HL-60/S4 treated with retinoic acid at 250 ng/mL for 4 days and 3 days (cell line): ENCODE measurements around the gene CD244.
"Not testable (repeated sequence)": the region's sequence is repeated elsewhere in the genome, so short reads cannot be mapped to it uniquely, and the experiment has no call there.

Experiments
- in situ Hi-C: fragments of 300-500 bp; cut with MboI; formaldehyde crosslinking; loops from 2 replicates; pipeline ENCODE4 v1.7.0; 2022; ENCODE audit warnings: low sequenced_read_pairs

The CD244 gene, protein sequence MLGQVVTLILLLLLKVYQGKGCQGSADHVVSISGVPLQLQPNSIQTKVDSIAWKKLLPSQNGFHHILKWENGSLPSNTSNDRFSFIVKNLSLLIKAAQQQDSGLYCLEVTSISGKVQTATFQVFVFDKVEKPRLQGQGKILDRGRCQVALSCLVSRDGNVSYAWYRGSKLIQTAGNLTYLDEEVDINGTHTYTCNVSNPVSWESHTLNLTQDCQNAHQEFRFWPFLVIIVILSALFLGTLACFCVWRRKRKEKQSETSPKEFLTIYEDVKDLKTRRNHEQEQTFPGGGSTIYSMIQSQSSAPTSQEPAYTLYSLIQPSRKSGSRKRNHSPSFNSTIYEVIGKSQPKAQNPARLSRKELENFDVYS

GRCh38 chr1:160862203-160863060, at the start of gene CD244:
Gene CD244, minus strand, starts transcription at chr1:160862887. Its CDS starts 210 bp downstream, at chr1:160862677.
- in situ Hi-C loops = no loop called here

GRCh38 chr1:160911925-160912324, 49.2 kb upstream of the CD244 start:
- in situ Hi-C loops = no loop called here

GRCh38 chr1:160911441-160911840, 48.8 kb upstream of the CD244 start:
- in situ Hi-C loops = no loop called here

DNA sequence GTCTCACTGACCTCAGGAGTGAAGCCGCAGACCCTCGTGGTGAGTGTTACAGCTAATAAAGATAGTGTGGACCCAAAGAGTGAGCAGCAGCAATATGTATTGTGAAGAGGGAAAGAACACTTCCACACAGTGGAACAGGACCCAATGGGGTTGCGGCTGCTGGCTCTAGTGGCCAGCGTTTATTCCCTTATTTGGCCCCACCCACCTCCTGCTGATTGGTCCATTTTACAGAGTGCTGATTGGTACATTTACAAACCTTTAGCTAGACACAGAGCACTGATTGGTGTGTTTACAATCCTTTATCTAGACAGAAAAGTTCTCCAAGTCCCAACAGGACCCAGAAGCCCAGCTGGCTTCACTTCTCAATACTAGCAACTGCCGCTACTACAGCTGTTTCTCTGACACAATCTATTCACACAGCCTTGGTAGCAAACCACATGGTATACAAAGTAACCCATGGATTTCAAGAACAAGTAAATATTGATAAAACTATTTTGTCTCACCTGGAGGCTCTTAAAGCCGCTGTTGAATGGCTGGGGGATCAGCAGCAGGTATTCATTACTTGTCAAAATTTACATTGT, 47.6 kb upstream of the CD244 start:
- in situ Hi-C loops = no loop called here

DNA sequence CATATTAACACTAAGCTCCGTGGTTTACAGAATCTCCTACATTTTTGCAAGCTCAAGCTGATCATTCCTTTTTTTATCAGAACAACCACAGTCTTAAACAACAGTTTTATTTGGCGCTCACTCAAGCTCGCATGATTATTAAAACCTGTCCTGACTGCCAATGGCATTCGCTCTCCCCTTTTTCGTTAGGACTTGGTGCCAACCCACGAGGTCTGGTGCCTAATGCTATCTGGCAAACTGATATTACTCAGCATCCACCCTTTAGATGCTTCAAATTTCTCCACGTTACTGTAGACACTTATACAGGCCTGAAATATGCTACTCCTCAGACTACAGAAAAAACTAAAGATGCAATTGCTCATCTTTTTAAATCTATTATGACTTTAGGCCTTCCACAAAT, 45.3 kb upstream of the CD244 start:
- in situ Hi-C loops = no loop called here

DNA sequence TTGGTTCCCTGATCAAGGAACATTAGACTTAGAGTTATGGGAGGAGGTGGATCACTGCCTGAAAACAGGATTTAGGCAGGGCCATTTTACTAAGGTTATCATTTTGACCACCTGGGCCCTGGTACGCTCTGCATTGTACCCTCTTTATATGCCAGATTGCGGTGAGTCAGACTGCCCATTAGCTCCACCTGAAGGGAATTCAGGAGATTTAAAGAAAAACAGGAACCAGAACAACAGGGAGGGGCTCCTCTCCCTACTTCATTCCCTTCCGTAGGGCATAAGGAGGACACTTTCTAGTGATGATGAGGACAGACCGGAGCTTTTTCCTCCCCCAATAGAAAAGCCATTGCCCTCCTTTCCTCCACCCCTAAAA, 42.9 kb upstream of the CD244 start:
- in situ Hi-C loops = no loop called here

- in situ Hi-C loops = no loop called here
These were observed 42.3 kb upstream of the CD244 start for GRCh38 chr1:160904783-160905616.

DNA sequence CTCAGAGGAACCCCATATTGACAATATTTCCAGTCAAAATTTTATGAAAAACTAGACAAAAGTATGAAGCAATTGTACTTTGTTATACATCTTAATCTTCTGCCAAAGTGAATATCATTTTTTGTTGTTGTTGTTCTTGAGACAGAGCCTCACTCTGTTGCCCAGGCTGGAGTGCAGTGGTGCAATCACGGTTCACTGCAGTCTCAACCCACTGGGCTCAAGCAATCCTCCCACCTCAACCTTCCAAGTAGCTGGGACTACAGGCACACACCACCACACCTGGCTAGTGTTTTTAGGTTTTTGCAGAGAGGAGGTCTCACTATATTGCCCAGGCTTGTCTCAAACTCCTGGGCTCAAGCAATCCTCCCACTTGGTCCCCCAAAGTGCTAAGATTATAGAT, 39.6 kb upstream of the CD244 start:
- in situ Hi-C loops = not testable (repeated sequence)

- in situ Hi-C loops = no loop called here
These were observed 39.1 kb upstream of the CD244 start for GRCh38 chr1:160901768-160902167.

DNA sequence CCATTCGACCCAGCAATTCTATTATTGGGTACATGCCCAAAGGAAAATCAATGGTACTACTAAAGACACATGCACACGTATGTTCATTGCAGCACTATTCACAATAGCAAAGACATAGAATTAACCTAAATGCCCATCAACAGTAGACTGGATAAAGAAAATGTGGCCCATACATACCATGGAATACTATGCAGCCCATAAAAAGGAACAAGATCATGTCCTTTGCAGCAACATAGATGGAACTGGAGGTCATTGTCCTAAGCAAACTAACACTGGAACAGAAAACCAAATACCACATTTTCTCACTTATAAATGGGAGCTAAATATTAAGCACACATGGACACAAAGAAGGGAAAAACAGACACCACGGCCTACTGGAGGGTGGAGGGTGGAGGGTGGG, 38.0 kb upstream of the CD244 start:
- in situ Hi-C loops = not testable (repeated sequence)

DNA sequence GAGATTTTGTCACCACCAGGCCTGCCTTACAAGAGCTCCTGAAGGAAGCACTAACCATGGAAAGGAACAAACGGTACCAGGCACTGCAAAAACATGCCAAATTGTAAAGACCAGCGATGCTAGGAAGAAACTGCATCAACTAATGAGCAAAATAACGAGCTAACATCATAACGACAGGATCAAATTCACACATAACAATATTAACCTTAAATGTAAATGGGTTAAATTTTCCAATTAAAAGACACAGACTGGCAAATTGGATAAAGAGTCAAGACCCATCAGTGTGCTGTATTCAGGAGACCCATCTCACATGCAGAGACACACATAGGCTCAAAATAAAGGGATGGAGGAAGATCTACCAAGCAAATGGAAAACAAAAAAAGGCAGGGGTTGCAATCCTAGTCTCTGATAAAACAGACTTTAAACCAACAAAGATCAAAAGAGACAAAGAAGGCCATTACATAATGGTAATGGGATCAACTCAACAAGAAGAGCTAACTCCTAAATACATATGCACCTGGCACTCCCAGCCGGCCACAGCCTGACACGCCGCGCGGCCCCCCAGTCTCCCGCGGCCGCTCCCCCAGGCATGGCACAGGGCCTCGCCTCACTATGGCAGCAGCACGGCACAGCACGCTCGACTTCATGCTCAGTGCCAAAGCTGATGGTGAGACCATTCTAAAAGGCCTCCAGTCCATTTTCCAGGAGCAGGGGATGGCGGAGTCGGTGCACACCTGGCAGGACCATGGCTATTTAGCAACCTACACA, 31.9 kb upstream of the CD244 start:
- in situ Hi-C loops = not testable (repeated sequence)

DNA sequence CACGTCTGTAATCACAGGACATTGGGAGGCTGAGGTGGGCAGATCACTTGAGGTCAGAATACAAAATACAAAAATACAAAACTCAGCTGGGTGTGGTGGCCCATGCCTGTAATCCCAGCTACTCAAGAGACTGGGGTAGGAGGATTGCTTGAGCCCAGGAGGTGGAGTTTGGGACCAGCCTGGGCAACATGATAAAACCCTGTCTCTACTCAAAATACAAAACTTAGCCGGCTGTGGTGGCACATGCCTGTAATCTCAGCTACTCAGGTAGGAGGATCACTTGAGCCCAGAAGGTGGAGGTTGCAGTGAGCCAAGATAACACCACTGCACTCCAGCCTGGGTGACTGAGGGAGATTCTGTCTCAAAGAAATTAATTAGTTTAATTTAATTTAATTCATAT, 28.8 kb upstream of the CD244 start:
- in situ Hi-C loops = no loop called here

- in situ Hi-C loops = no loop called here
These were observed 26.2 kb upstream of the CD244 start for GRCh38 chr1:160888926-160889325.

- in situ Hi-C loops = no loop called here
These were observed 24.4 kb upstream of the CD244 start for GRCh38 chr1:160887071-160887470.

DNA sequence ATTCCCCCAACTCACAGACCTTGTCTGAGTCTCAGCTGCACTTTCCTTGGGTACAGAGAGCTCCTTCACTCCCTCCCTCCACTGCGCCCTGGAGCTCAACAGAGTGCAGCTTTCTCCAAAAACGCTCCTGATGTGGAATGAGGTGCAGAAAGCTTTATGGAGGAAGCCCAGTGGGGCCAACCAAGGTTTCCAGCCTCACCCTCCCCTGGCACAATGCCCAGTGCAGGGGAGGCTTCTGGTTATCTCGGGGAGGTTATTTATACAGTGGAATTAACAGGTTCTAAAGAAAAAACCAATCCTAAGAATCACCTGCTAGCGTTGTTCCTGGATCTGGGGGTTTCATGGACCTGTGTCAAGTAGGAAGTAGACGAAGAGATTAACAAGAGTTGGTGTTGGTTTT, 22.4 kb upstream of the CD244 start, which contains the start of gene ITLN1:
Gene ITLN1, minus strand, starts transcription at position 139 of the 400 bp plus-strand sequence. CDS start 303 bp downstream, outside the sequence.
- in situ Hi-C loops = no loop called here

DNA sequence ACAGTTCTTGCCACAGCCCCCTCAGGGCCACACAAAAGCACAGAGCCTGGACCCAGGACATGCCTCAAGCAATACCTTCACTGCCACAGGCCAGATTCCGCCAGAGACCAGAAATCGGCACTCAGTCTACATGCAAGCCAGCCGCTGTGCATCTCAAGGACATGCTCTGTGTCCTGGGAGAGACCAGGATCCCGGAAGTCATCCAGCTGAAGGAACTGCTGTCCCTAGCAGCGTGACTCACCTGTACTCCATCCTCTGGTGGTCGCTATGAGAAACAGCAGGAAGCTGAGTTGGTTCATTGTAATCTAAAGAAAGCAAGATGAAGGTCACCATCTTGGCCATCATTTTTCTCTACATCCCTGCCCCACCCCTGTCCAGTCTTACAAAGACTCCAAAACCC, 21.9 kb upstream of the CD244 start:
- in situ Hi-C loops = no loop called here

DNA sequence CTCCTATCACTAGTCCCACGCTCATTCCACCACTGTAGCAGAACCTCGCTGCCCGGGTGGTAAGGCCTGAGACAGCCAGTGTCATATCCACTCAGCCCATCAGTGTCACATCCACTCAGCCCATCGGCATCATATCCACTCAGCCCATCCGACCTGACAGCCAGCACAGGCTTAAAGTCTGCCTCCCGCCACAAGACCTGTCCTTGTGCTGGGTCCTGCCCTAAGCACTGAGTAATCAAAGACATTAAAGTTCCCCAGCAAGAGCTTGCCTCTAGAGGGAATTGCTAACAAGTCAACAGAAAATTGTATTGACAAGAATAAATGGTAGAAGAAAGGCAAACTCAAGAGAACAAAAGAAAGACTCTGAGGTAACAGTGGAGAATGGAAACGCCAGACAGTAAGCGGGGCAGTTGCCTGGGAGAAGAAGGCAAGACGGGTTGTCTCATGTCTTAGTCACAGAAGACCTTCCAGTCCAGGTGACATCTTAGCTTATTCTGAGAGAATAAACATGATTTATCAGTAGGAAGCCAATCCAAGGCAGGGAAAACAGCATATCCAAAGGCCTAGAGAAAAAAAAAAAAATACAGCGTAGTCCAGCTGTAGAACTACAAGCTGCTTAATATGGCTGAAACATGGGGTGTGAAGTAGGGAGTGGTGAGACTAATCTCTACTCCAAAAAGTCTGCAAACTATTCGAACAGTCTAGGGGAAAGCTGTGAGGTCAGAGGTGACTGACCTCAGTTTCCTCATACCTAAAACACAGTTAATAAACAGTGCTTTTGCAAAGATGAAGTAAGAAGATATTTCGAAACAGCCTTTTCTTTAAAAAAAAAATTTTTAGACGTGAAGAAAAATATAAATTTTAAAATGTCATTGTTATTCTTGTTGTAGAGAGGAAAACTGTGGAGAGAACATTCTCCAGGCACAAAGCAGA, 21.2 kb upstream of the CD244 start:
- in situ Hi-C loops = no loop called here

DNA sequence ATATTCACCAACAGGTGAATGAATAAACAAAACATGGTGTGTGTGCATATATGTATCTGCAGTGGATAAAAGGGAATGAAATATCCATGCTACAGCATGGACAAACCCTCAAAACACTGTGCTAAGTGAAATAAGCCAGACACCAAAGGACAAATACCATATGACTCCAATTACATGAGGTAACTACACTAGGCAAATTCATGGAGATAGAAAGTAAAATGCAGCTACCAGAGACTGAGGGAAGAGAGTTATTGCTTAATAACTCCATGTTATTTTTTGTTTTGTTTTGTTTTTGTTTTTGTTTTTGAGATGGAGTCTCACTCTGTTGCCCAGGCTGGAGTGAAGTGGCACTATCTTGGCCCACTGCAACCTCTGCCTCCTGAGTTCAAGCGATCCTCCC, 19.9 kb upstream of the CD244 start:
- in situ Hi-C loops = no loop called here

GRCh38 chr1:160881264-160881663, 18.6 kb upstream of the CD244 start:
- in situ Hi-C loops = not testable (repeated sequence)
